ENCODE results near the gene ETS1. TPM values are rescaled to one million over a fixed set of nuclear protein-coding genes. Genes with fewer than 3 reads are reported as not detected.

ETS1 gene
- polyA plus RNA-seq, 1 donor from 2014 or later: 0.42 TPM

- H2AFZ ChIP-seq (ENCODE audit: low read depth, low read length): no peak overlapping the region
- H3K36me3 ChIP-seq (ENCODE audit: insufficient read depth, low read length): no peaks in the 10 kb centered on the region
- no peaks in the 10 kb centered on the region for H3K9me2 ChIP-seq (ENCODE audit: insufficient read depth, low read length)
- no peak overlapping the region for H3K4me2 ChIP-seq (ENCODE audit: low read length)
- TF ChIP-seq TAF1 (IDR thresholded peaks at IDR 0.05; ENCODE audit: low read depth): no peak
- no peak for TF ChIP-seq EP300 (conservative IDR thresholded peaks at IDR 0.05; ENCODE audit: poor library complexity, severe bottlenecking)
- TF ChIP-seq REST (IDR thresholded peaks at IDR 0.05; ENCODE audit: borderline replicate concordance): no peak
- no peak for TF ChIP-seq SMC3 (conservative IDR thresholded peaks at IDR 0.05; ENCODE audit: poor library complexity)
- no peak for TF ChIP-seq MXI1 (conservative IDR thresholded peaks at IDR 0.05; ENCODE audit: poor library complexity, severe bottlenecking)
- TF ChIP-seq CTCF (IDR thresholded peaks at IDR 0.05; ENCODE audit: poor library complexity, severe bottlenecking): no peak
- no peak for TF ChIP-seq POLR2AphosphoS5 (IDR thresholded peaks at IDR 0.05)
- H3K79me2 ChIP-seq (replicated peaks; ENCODE audit: insufficient read depth, low read length): no peaks in the 10 kb centered on the region
- no peaks in the 10 kb centered on the region for H4K20me1 ChIP-seq (ENCODE audit: insufficient read depth)
- no peaks in the 10 kb centered on the region for H3F3A ChIP-seq (ENCODE audit: insufficient read depth, low read length, poor library complexity, severe bottlenecking)
- no peaks in the 10 kb centered on the region for H3K27me3 ChIP-seq (ENCODE audit: insufficient read depth, low read depth, low read length)
- H3K27ac ChIP-seq (ENCODE audit: low read length): no peak overlapping the region
- H3K9ac ChIP-seq (ENCODE audit: low read length): no peak overlapping the region
- no peak overlapping the region for H3K4me3 ChIP-seq (ENCODE audit: low read length)
- H3K9me3 ChIP-seq (ENCODE audit: low read length): no peaks in the 10 kb centered on the region
Measured at GRCh38 chr11:128411150-128411549, 176.2 kb downstream of the ETS1 start.

GRCh38 chr11:128409476-128409875 is 177.9 kb downstream of the ETS1 start:
- no peaks in the 10 kb centered on the region for H3K27me3 ChIP-seq (ENCODE audit: insufficient read depth, low read depth, low read length)
- no peak overlapping the region for H3K4me3 ChIP-seq (ENCODE audit: low read length)
- H3K36me3 ChIP-seq (ENCODE audit: insufficient read depth, low read length): no peaks in the 10 kb centered on the region
- TF ChIP-seq SMC3 (conservative IDR thresholded peaks at IDR 0.05; ENCODE audit: poor library complexity) (no peak), EZH2 (IDR thresholded peaks at IDR 0.05; ENCODE audit: borderline replicate concordance, insufficient read depth, low read length, poor library complexity, severe bottlenecking) (no peak), RAD21 (conservative IDR thresholded peaks at IDR 0.05) (no peak), POLR2AphosphoS5 (IDR thresholded peaks at IDR 0.05) (no peak), REST (IDR thresholded peaks at IDR 0.05; ENCODE audit: borderline replicate concordance) (no peak), EP300 (conservative IDR thresholded peaks at IDR 0.05; ENCODE audit: poor library complexity, severe bottlenecking) (no peak), TAF1 (IDR thresholded peaks at IDR 0.05; ENCODE audit: low read depth) (no peak), MXI1 (conservative IDR thresholded peaks at IDR 0.05; ENCODE audit: poor library complexity, severe bottlenecking) (no peak), CTCF (IDR thresholded peaks at IDR 0.05; ENCODE audit: poor library complexity, severe bottlenecking) (no peak)
- H4K20me1 ChIP-seq (ENCODE audit: insufficient read depth): no peaks in the 10 kb centered on the region
- H3K4me2 ChIP-seq (ENCODE audit: low read length): no peak overlapping the region
- H2AFZ ChIP-seq (ENCODE audit: low read depth, low read length): no peak overlapping the region
- no peaks in the 10 kb centered on the region for H3K79me2 ChIP-seq (replicated peaks; ENCODE audit: insufficient read depth, low read length)
- no peaks in the 10 kb centered on the region for H3K9me2 ChIP-seq (ENCODE audit: insufficient read depth, low read length)
- no peak overlapping the region for H3K27ac ChIP-seq (ENCODE audit: low read length)
- H3K9me3 ChIP-seq (ENCODE audit: low read length): no peaks in the 10 kb centered on the region
- H3F3A ChIP-seq (ENCODE audit: insufficient read depth, low read length, poor library complexity, severe bottlenecking): no peaks in the 10 kb centered on the region
- H3K9ac ChIP-seq (ENCODE audit: low read length): no peak overlapping the region
